HCT116 (cell line): ENCODE results near the gene FAM216B. TPM values are rescaled to one million over a fixed set of nuclear protein-coding genes. Genes with fewer than 3 reads are reported as not detected.

Source experiments
- ATAC-seq: fragments of 200-7000 bp; cut with Tn5 transposase; 2 replicates; pipeline ENCODE4 v1.9.1; 2020; ENCODE audit warnings: mild to moderate bottlenecking, moderate library complexity
- BruUV-seq: library from RNA; stranded (reverse); fragments of 400-500 nt; replicated peaks from 2 replicates; lab custom pipeline; 2021; lab: Mats Ljungman, UMichigan
- CTCF ChIA-PET: fragments of 300-600 bp; sonication (Branson Sonifier 250); formaldehyde crosslinking; loops from one replicate; lab custom pipeline; 2021; ENCODE audit warnings: antibody characterized with exemption; lab: Charles Lee
- POLR2A ChIA-PET: fragments of 300-600, 350-600 bp; sonication (Branson Sonifier 250); formaldehyde crosslinking; loops from one replicate; lab custom pipeline; 2021; ENCODE audit warnings: antibody characterized with exemption; lab: Charles Lee
- RAD21 ChIA-PET, 2 experiments: fragments of 300-600 bp; sonication (Branson Sonifier 250); formaldehyde crosslinking; loops; one replicate each; lab custom pipeline; 2023; ENCODE audit warnings: low total read pairs in 2 of 2; ENCODE audit not compliant: uncharacterized antibody in 2 of 2, unreplicated experiment in 2 of 2, low non-redundant PET in 1 of 2; lab: Charles Lee
- DNase-seq: peaks from one replicate; pipeline ENCODE4 v3.0.0-alpha.2; 2010; ENCODE audit warnings: low read depth, low spot score
- H2AFZ ChIP-seq: fragments of 200-600 bp; shearing (Covaris generic), sonication (generic); 2 replicates; pipeline ENCODE4 v1.6.1; 2017; ENCODE audit warnings: low read depth, mixed run types, mixed read lengths, antibody characterized with exemption, low read length; ENCODE audit not compliant: poor library complexity, severe bottlenecking
- H3K27ac ChIP-seq: 2 replicates; pipeline ENCODE4 v1.5.1; 2012; ENCODE audit warnings: low read depth, low read length
- H3K27me3 ChIP-seq: fragments of 200-600 bp; sonication (generic); 2 replicates; pipeline ENCODE4 v1.6.1; 2016; ENCODE audit warnings: mixed run types, low read length, mixed read lengths; ENCODE audit not compliant: insufficient read depth
- H3K36me3 ChIP-seq, 2 experiments: fragments of 200-500 bp in 1 of 2; fragments of 200-600 bp in 1 of 2; sonication (Bioruptor generic) in 1 of 2; sonication (generic) in 1 of 2; 2 replicates each; pipeline versions ENCODE4 v1.5.1 to v1.6.1; 2014 to 2016; ENCODE audit warnings: low read length in 2 of 2, inconsistent platforms in 1 of 2, mixed read lengths in 1 of 2, mixed run types in 1 of 2; ENCODE audit not compliant: insufficient read depth in 2 of 2, control insufficient read depth in 1 of 2
- H3K4me1 ChIP-seq, 2 experiments: fragments of 200-600 bp in 1 of 2; sonication (generic) in 1 of 2; 2 replicates each; pipeline versions ENCODE4 v1.5.1 to v1.6.1; 2012 to 2017; ENCODE audit warnings: low read length in 2 of 2, inconsistent platforms in 1 of 2, mild to moderate bottlenecking in 1 of 2, mixed read lengths in 1 of 2, mixed run types in 1 of 2, moderate library complexity in 1 of 2; ENCODE audit not compliant: insufficient read depth in 2 of 2, control insufficient read depth in 1 of 2
- H3K4me2 ChIP-seq: fragments of 200-600 bp; sonication (generic); 2 replicates; pipeline ENCODE4 v1.6.1; 2017; ENCODE audit warnings: mixed run types, low read length, mixed read lengths
- H3K4me3 ChIP-seq, 2 experiments: fragments of 200-600 bp in 1 of 2; sonication (generic) in 1 of 2; replicated peaks in 1 of 2; 2 replicates each; pipeline ENCODE4 v1.5.1; 2011 to 2016; ENCODE audit warnings: low read length in 2 of 2, control low read depth in 1 of 2, low read depth in 1 of 2, mild to moderate bottlenecking in 1 of 2, mixed read lengths in 1 of 2, mixed run types in 1 of 2
- H3K79me2 ChIP-seq: fragments of 200-600 bp; sonication (generic); 2 replicates; pipeline ENCODE4 v1.6.1; 2017; ENCODE audit warnings: mild to moderate bottlenecking, mixed run types, low read length, moderate library complexity, mixed read lengths; ENCODE audit not compliant: insufficient read depth
- H3K9ac ChIP-seq: fragments of 200-600 bp; sonication (generic); 2 replicates; pipeline ENCODE4 v1.6.1; 2016; ENCODE audit warnings: low read length, mixed read lengths
- H3K9me2 ChIP-seq: fragments of 200-600 bp; sonication (generic), shearing (Covaris generic); 2 replicates; pipeline ENCODE4 v1.6.1; 2017; ENCODE audit warnings: mixed run types, mild to moderate bottlenecking, moderate library complexity; ENCODE audit not compliant: insufficient read depth
- H3K9me3 ChIP-seq, 2 experiments: fragments of 200-500 bp in 1 of 2; fragments of 200-600 bp in 1 of 2; sonication (Bioruptor generic) in 1 of 2; sonication (generic) in 1 of 2; 2 replicates each; pipeline ENCODE4 v1.6.1; 2014 to 2017; ENCODE audit warnings: low read length in 2 of 2, mixed read lengths in 2 of 2, inconsistent platforms in 1 of 2, low read depth in 1 of 2, mild to moderate bottlenecking in 1 of 2, mixed run types in 1 of 2, moderate library complexity in 1 of 2; ENCODE audit not compliant: control insufficient read depth in 1 of 2, insufficient read depth in 1 of 2
- H4K20me1 ChIP-seq: fragments of 200-600 bp; sonication (generic), shearing (Covaris generic); 2 replicates; pipeline ENCODE4 v1.6.1; 2017; ENCODE audit warnings: mixed run types, mild to moderate bottlenecking, moderate library complexity; ENCODE audit not compliant: insufficient read depth
- CBX3 ChIP-seq: IDR thresholded peaks from 2 replicates; pipeline ENCODE4 v1.6.1; 2012; ENCODE audit warnings: low read depth
- CEBPB ChIP-seq: IDR thresholded peaks from 2 replicates; pipeline ENCODE4 v1.6.1; 2012; ENCODE audit warnings: low read depth
- EGR1 ChIP-seq: IDR thresholded peaks from 2 replicates; pipeline ENCODE4 v1.6.1; 2012; ENCODE audit warnings: low read depth
- ELF1 ChIP-seq: IDR thresholded peaks from 2 replicates; pipeline ENCODE4 v1.6.1; 2012; ENCODE audit warnings: low read depth, borderline replicate concordance
- EZH2 ChIP-seq: fragments of 200-600 bp; sonication (generic); IDR thresholded peaks from 2 replicates; pipeline ENCODE4 v1.6.1; 2017; ENCODE audit warnings: antibody characterized with exemption, mixed run types
- EZH2phosphoT487 ChIP-seq: fragments of 200-600 bp; IDR thresholded peaks from 2 replicates; pipeline ENCODE4 v1.6.1; 2018; ENCODE audit warnings: antibody characterized with exemption, borderline replicate concordance
- FOSL1 ChIP-seq: IDR thresholded peaks from 2 replicates; pipeline ENCODE4 v1.6.1; 2012; ENCODE audit warnings: low read depth
- JUND ChIP-seq: IDR thresholded peaks from 2 replicates; pipeline ENCODE4 v1.6.1; 2012
- POLR2A ChIP-seq: IDR thresholded peaks from 2 replicates; pipeline ENCODE4 v1.7.0; 2011; ENCODE audit warnings: borderline replicate concordance; ENCODE audit not compliant: insufficient read depth, insufficient read length; ENCODE audit errors: extremely low read depth
- SIN3A ChIP-seq: IDR thresholded peaks from 2 replicates; pipeline ENCODE4 v1.6.1; 2012; ENCODE audit warnings: low read depth
- SP1 ChIP-seq: IDR thresholded peaks from 2 replicates; pipeline ENCODE4 v1.6.1; 2012; ENCODE audit warnings: low read depth
- SRF ChIP-seq: IDR thresholded peaks from 2 replicates; pipeline ENCODE4 v1.6.1; 2012; ENCODE audit warnings: low read depth
- TCF7L2 ChIP-seq: IDR thresholded peaks from 2 replicates; pipeline ENCODE4 v1.7.0; 2011; ENCODE audit warnings: borderline replicate concordance, inconsistent platforms; ENCODE audit not compliant: insufficient read depth, insufficient read length; ENCODE audit errors: extremely low read depth
- ZFX ChIP-seq: fragments of 450-650 bp; IDR thresholded peaks from 2 replicates; pipeline ENCODE4 v1.6.1; 2017
- ZNF274 ChIP-seq: fragments of 200-500 bp; sonication (Bioruptor generic); IDR thresholded peaks from 2 replicates; pipeline ENCODE4 v1.6.1; 2014; ENCODE audit warnings: mild to moderate bottlenecking, low read depth, low read length, inconsistent platforms
- intact Hi-C: fragments of 100-400 bp; cut with micrococcal nuclease; formaldehyde crosslinking; loops from 2 replicates; pipeline ENCODE4 v1.10.0; 2022
- total RNA-seq: library from RNA; stranded (reverse); gene quantifications from one replicate; pipeline ENCODE4 v1.2.1, GENCODE V29; 2021; ENCODE audit not compliant: unreplicated experiment
- TF ChIP-seq, protein P1 (sequence below): IDR thresholded peaks from 2 replicates; pipeline ENCODE4 v1.6.1; 2011; ENCODE audit warnings: mild to moderate bottlenecking, low read length, moderate library complexity; ENCODE audit not compliant: insufficient replicate concordance; ENCODE audit errors: extremely low read depth
- TF ChIP-seq, protein P2 (sequence below): IDR thresholded peaks from 2 replicates; pipeline ENCODE4 v1.6.1; 2012
- TF ChIP-seq, protein P3 (sequence below): IDR thresholded peaks from 2 replicates; pipeline ENCODE4 v1.6.1; 2012
- TF ChIP-seq, protein P4 (sequence below): IDR thresholded peaks from 2 replicates; pipeline ENCODE4 v1.6.1; 2012; ENCODE audit warnings: low read depth
- TF ChIP-seq, protein P5 (sequence below), 3 experiments: fragments of 200-600 bp in 1 of 3; sonication (generic) in 1 of 3; IDR thresholded peaks in 2 of 3; conservative IDR thresholded peaks in 1 of 3; 2 replicates each; pipeline ENCODE4 v1.5.1; 2012 to 2017; ENCODE audit warnings: low read depth in 2 of 3, low read length in 2 of 3, antibody characterized with exemption in 1 of 3, borderline replicate concordance in 1 of 3, control low read depth in 1 of 3, mild to moderate bottlenecking in 1 of 3, mixed read lengths in 1 of 3, mixed run types in 1 of 3, moderate library complexity in 1 of 3; ENCODE audit not compliant: insufficient read depth in 1 of 3

The FAM216B gene
- total RNA-seq, 1 experiment from 2014 or later: not detected

DNA sequence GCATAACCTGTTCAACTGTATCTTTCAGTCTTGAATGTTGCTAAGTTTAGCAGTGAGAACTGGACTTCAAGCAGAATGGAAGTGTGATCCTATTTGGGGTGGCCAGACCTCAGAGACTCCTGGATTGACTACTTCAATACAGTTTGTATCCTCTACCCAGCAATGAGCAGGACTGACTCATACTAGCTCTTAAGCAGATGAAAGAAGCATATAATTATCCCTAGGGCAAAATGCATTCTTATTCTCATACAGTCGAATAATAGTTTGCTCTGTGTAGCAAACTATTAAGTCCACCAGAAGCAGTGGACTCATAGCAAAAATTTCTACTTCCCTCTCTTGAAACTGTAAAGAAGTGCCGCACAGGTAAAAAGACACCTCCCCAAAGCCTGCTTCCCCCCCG lies 46.4 kb upstream of the FAM216B start:
- 0 out of 2 replicates have a peak, but pooled peaks cover 6% of the 10 kb centered on the region for H3K27me3 ChIP-seq
- intact Hi-C loops: no loop called here
- H2AFZ ChIP-seq: no peak overlapping the region
- H3K27ac ChIP-seq: no peak overlapping the region
- no peak overlapping the region for H3K4me3 ChIP-seq
- no peaks in the 10 kb centered on the region for H3K79me2 ChIP-seq
- no peaks in the 10 kb centered on the region for H3K4me1 ChIP-seq
- H3K9me3 ChIP-seq: no peaks in the 10 kb centered on the region
- H4K20me1 ChIP-seq: no peaks in the 10 kb centered on the region
- no peak for DNase-seq
- no peaks in the 10 kb centered on the region for H3K36me3 ChIP-seq
- ATAC-seq: no peak
- ChIA-PET POLR2A (no interaction called here), RAD21 (no interaction called here), CTCF (no interaction called here)
- no TSS peak for BruUV-seq
- H3K9ac ChIP-seq: no peak overlapping the region
- H3K9me2 ChIP-seq: no peaks in the 10 kb centered on the region; the same call in 1 of the 2 replicates
- no peak overlapping the region for H3K4me2 ChIP-seq
- TF ChIP-seq, protein P1, sequence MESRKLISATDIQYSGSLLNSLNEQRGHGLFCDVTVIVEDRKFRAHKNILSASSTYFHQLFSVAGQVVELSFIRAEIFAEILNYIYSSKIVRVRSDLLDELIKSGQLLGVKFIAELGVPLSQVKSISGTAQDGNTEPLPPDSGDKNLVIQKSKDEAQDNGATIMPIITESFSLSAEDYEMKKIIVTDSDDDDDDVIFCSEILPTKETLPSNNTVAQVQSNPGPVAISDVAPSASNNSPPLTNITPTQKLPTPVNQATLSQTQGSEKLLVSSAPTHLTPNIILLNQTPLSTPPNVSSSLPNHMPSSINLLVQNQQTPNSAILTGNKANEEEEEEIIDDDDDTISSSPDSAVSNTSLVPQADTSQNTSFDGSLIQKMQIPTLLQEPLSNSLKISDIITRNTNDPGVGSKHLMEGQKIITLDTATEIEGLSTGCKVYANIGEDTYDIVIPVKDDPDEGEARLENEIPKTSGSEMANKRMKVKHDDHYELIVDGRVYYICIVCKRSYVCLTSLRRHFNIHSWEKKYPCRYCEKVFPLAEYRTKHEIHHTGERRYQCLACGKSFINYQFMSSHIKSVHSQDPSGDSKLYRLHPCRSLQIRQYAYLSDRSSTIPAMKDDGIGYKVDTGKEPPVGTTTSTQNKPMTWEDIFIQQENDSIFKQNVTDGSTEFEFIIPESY: no peak
- TF ChIP-seq JUND (no peak), CEBPB (no peak), ZFX (no peak), ELF1 (no peak), EGR1 (no peak), SP1 (no peak), CBX3 (no peak), POLR2A (no peak), ZNF274 (no peak), FOSL1 (no peak), EZH2 (no peak), TCF7L2 (no peak), SIN3A (no peak), SRF (no peak), EZH2phosphoT487 (no peak)
- TF ChIP-seq, protein P2, sequence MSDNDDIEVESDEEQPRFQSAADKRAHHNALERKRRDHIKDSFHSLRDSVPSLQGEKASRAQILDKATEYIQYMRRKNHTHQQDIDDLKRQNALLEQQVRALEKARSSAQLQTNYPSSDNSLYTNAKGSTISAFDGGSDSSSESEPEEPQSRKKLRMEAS: no peak
- TF ChIP-seq, protein P3, sequence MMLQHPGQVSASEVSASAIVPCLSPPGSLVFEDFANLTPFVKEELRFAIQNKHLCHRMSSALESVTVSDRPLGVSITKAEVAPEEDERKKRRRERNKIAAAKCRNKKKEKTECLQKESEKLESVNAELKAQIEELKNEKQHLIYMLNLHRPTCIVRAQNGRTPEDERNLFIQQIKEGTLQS: no peak
- TF ChIP-seq, protein P4, sequence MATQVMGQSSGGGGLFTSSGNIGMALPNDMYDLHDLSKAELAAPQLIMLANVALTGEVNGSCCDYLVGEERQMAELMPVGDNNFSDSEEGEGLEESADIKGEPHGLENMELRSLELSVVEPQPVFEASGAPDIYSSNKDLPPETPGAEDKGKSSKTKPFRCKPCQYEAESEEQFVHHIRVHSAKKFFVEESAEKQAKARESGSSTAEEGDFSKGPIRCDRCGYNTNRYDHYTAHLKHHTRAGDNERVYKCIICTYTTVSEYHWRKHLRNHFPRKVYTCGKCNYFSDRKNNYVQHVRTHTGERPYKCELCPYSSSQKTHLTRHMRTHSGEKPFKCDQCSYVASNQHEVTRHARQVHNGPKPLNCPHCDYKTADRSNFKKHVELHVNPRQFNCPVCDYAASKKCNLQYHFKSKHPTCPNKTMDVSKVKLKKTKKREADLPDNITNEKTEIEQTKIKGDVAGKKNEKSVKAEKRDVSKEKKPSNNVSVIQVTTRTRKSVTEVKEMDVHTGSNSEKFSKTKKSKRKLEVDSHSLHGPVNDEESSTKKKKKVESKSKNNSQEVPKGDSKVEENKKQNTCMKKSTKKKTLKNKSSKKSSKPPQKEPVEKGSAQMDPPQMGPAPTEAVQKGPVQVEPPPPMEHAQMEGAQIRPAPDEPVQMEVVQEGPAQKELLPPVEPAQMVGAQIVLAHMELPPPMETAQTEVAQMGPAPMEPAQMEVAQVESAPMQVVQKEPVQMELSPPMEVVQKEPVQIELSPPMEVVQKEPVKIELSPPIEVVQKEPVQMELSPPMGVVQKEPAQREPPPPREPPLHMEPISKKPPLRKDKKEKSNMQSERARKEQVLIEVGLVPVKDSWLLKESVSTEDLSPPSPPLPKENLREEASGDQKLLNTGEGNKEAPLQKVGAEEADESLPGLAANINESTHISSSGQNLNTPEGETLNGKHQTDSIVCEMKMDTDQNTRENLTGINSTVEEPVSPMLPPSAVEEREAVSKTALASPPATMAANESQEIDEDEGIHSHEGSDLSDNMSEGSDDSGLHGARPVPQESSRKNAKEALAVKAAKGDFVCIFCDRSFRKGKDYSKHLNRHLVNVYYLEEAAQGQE: no peak
- TF ChIP-seq, protein P5, sequence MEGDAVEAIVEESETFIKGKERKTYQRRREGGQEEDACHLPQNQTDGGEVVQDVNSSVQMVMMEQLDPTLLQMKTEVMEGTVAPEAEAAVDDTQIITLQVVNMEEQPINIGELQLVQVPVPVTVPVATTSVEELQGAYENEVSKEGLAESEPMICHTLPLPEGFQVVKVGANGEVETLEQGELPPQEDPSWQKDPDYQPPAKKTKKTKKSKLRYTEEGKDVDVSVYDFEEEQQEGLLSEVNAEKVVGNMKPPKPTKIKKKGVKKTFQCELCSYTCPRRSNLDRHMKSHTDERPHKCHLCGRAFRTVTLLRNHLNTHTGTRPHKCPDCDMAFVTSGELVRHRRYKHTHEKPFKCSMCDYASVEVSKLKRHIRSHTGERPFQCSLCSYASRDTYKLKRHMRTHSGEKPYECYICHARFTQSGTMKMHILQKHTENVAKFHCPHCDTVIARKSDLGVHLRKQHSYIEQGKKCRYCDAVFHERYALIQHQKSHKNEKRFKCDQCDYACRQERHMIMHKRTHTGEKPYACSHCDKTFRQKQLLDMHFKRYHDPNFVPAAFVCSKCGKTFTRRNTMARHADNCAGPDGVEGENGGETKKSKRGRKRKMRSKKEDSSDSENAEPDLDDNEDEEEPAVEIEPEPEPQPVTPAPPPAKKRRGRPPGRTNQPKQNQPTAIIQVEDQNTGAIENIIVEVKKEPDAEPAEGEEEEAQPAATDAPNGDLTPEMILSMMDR (IDR thresholded peaks at IDR 0.05 in 2 of 3, conservative IDR thresholded peaks at IDR 0.05 in 1 of 3; ENCODE audit: borderline replicate concordance in 1 of 3, insufficient read depth in 1 of 3, low read depth in 2 of 3, low read length in 2 of 3): no peak
